IMR-90 (cell line): ENCODE measurements around the gene C2orf49. TPM values are rescaled to one million over a fixed set of nuclear protein-coding genes. Genes with fewer than 3 reads are reported as not detected.
A peak's percentile ranks its signal among the peaks of the same experiment; 100 is the strongest.

ENCODE experiments used
- ATAC-seq: fragments of 200-7000 bp; cut with Tn5 transposase; 2 replicates; pipeline ENCODE4 v1.9.1; 2020; ENCODE audit warnings: low read depth, mild to moderate bottlenecking, moderate library complexity
- BruUV-seq: library from RNA; stranded (reverse); fragments of 400-500 nt; replicated peaks from 2 replicates; lab custom pipeline; 2021; lab: Mats Ljungman, UMichigan
- CTCF ChIA-PET: fragments of 300-600 bp; formaldehyde crosslinking; extraction: SDS; loops from one replicate; lab custom pipeline; 2021; ENCODE audit warnings: antibody characterized with exemption; lab: Yijun Ruan, JAX
- POLR2A ChIA-PET: fragments of 300-600 bp; sonication (Branson Sonifier 250); formaldehyde crosslinking; loops from one replicate; lab custom pipeline; 2022; ENCODE audit warnings: antibody characterized with exemption; ENCODE audit not compliant: unreplicated experiment; lab: Charles Lee
- DNase-seq: peaks from one replicate; pipeline ENCODE4 v3.0.0; 2013
- H2AFZ ChIP-seq: replicated peaks from 2 replicates; pipeline ENCODE3; 2013; ENCODE audit warnings: low read length, mild to moderate bottlenecking; ENCODE audit not compliant: poor library complexity
- H2AK5ac ChIP-seq: 2 replicates; pipeline ENCODE4 v1.6.1; 2013; ENCODE audit warnings: low read depth, low read length, inconsistent platforms
- H2AK9ac ChIP-seq: replicated peaks from 2 replicates; pipeline ENCODE3; 2013; ENCODE audit warnings: mild to moderate bottlenecking, low read depth, low read length, moderate library complexity; ENCODE audit not compliant: poor library complexity
- H2BK120ac ChIP-seq: 2 replicates; pipeline ENCODE4 v1.6.1; 2013; ENCODE audit warnings: low read depth, low read length, inconsistent platforms
- H2BK15ac ChIP-seq: 3 replicates; pipeline ENCODE4 v1.6.1; 2013; ENCODE audit warnings: low read depth, low read length, inconsistent platforms
- H2BK20ac ChIP-seq: 2 replicates; pipeline ENCODE4 v1.6.1; 2013; ENCODE audit warnings: low read depth, mild to moderate bottlenecking, inconsistent platforms, low read length, moderate library complexity
- H2BK5ac ChIP-seq: 2 replicates; pipeline ENCODE4 v1.6.1; 2013; ENCODE audit warnings: mild to moderate bottlenecking, low read depth, low read length, inconsistent platforms; ENCODE audit not compliant: poor library complexity, severe bottlenecking
- H3K14ac ChIP-seq: replicated peaks from 2 replicates; pipeline ENCODE4 v1.6.1; 2013; ENCODE audit warnings: low read depth, low read length, inconsistent platforms
- H3K18ac ChIP-seq: 2 replicates; pipeline ENCODE4 v1.6.1; 2013; ENCODE audit warnings: low read depth, low read length, control low read depth
- H3K23ac ChIP-seq: 2 replicates; pipeline ENCODE4 v1.6.1; 2013; ENCODE audit warnings: low read depth, low read length, inconsistent platforms
- H3K27ac ChIP-seq: 2 replicates; pipeline ENCODE4 v1.5.1; 2013; ENCODE audit warnings: mild to moderate bottlenecking, control low read depth, low read length; ENCODE audit not compliant: insufficient read depth
- H3K27me3 ChIP-seq: 2 replicates; pipeline ENCODE4 v1.6.1; 2013; ENCODE audit warnings: low read length; ENCODE audit not compliant: control insufficient read depth, insufficient read depth
- H3K36me3 ChIP-seq: 2 replicates; pipeline ENCODE4 v1.6.1; 2013; ENCODE audit warnings: low read length, mixed read lengths; ENCODE audit not compliant: control insufficient read depth, insufficient read depth
- H3K4ac ChIP-seq: 2 replicates; pipeline ENCODE4 v1.6.1; 2013; ENCODE audit warnings: low read depth, low read length, inconsistent platforms
- H3K4me1 ChIP-seq: 2 replicates; pipeline ENCODE4 v1.6.1; 2013; ENCODE audit warnings: low read length, mixed read lengths; ENCODE audit not compliant: control insufficient read depth, insufficient read depth
- H3K4me2 ChIP-seq: 2 replicates; pipeline ENCODE4 v1.6.1; 2013; ENCODE audit warnings: low read depth, mild to moderate bottlenecking, control low read depth, low read length, moderate library complexity
- H3K4me3 ChIP-seq: 2 replicates; pipeline ENCODE4 v1.5.1; 2013; ENCODE audit warnings: low read depth, mild to moderate bottlenecking, control low read depth, low read length, moderate library complexity; ENCODE audit not compliant: insufficient read depth
- H3K56ac ChIP-seq: 2 replicates; pipeline ENCODE4 v1.6.1; 2013; ENCODE audit warnings: low read length, inconsistent platforms; ENCODE audit not compliant: insufficient read depth; ENCODE audit errors: extremely low read depth
- H3K79me1 ChIP-seq, 2 experiments: 2 replicates each; pipeline ENCODE4 v1.6.1; 2013; ENCODE audit warnings: low read length in 2 of 2, inconsistent platforms in 1 of 2, low read depth in 1 of 2
- H3K9ac ChIP-seq: 2 replicates; pipeline ENCODE4 v1.6.1; 2013; ENCODE audit warnings: low read depth, low read length, control low read depth
- H3K9me1 ChIP-seq: 2 replicates; pipeline ENCODE4 v1.6.1; 2013; ENCODE audit warnings: low read length, inconsistent platforms; ENCODE audit not compliant: insufficient read depth
- H3K9me3 ChIP-seq: 2 replicates; pipeline ENCODE4 v1.6.1; 2013; ENCODE audit warnings: low read length; ENCODE audit not compliant: control insufficient read depth, insufficient read depth
- H4K20me1 ChIP-seq: 2 replicates; pipeline ENCODE4 v1.6.1; 2013; ENCODE audit warnings: low read length, inconsistent platforms; ENCODE audit not compliant: insufficient read depth
- H4K5ac ChIP-seq: 2 replicates; pipeline ENCODE4 v1.6.1; 2013; ENCODE audit warnings: mild to moderate bottlenecking, low read depth, low read length, control low read depth
- H4K8ac ChIP-seq, 2 experiments: 2 replicates each; pipeline ENCODE4 v1.6.1; 2013; ENCODE audit warnings: low read depth in 2 of 2, low read length in 2 of 2, control low read depth in 1 of 2, inconsistent platforms in 1 of 2
- H4K91ac ChIP-seq: 2 replicates; pipeline ENCODE4 v1.6.1; 2013; ENCODE audit warnings: low read depth, low read length, inconsistent platforms; ENCODE audit not compliant: insufficient read depth
- MAFK ChIP-seq: IDR thresholded peaks from 2 replicates; pipeline ENCODE4 v1.6.1; 2012; ENCODE audit warnings: low read depth, low read length, improper control_type of control experiment
- MAZ ChIP-seq: IDR thresholded peaks from 2 replicates; pipeline ENCODE4 v1.6.1; 2012; ENCODE audit warnings: low read depth, mild to moderate bottlenecking, low read length, improper control_type of control experiment, moderate library complexity, borderline replicate concordance
- NFE2L2 ChIP-seq: fragments of 150-350 bp; IDR thresholded peaks from 2 replicates; pipeline ENCODE4 v1.6.1; 2016; ENCODE audit warnings: low read depth, mild to moderate bottlenecking, low read length
- RAD21 ChIP-seq: IDR thresholded peaks from 2 replicates; pipeline ENCODE4 v1.6.1; 2012; ENCODE audit warnings: low read length, improper control_type of control experiment
- WGBS, 2 experiments: methylation state at CpG; one replicate each; pipeline versions ENCODE4 v1.1.5 to v1.1.7; 2013; ENCODE audit warnings: missing lambda C conversion rate in 2 of 2; ENCODE audit not compliant: insufficient read length in 1 of 2; ENCODE audit errors: extremely low coverage in 2 of 2; 5-methylcytosine and 5-hydroxymethylcytosine counted together
- dilution Hi-C: fragments of 300-500 bp; cut with HindIII; formaldehyde crosslinking; loops from one replicate; pipeline ENCODE4 v1.14.3; 2018; ENCODE audit warnings: low sequenced_read_pairs; ENCODE audit not compliant: unreplicated experiment
- in situ Hi-C: fragments of 300-500 bp; cut with MboI; formaldehyde crosslinking; loops from 3 replicates; pipeline ENCODE4 v1.14.3; 2019; ENCODE audit warnings: low sequenced_read_pairs, inconsistent platforms, mixed read lengths
- intact Hi-C: fragments of 100-400 bp; cut with micrococcal nuclease; formaldehyde crosslinking; loops from 2 replicates; pipeline ENCODE4 v1.10.0; 2022
- polyA plus RNA-seq, 3 experiments: library from polyadenylated mRNA; depleted of rRNA; stranded (reverse); fragments of >200 nt; gene quantifications; 2 replicates each; pipeline ENCODE4 v1.2.3, GENCODE V29; 2012; ENCODE audit warnings: low replicate concordance in 1 of 3
- total RNA-seq: library from RNA; depleted of rRNA; stranded (reverse); fragments of >200 nt; gene quantifications from 2 replicates; pipeline ENCODE4 v1.2.3, GENCODE V29; 2012
- TF ChIP-seq, protein P1 (sequence below): fragments of 150-350 bp; IDR thresholded peaks from 2 replicates; pipeline ENCODE4 v1.6.1; 2016; ENCODE audit warnings: low read depth, mild to moderate bottlenecking, low read length, moderate library complexity, borderline replicate concordance

The C2orf49 gene
- total and polyA plus RNA-seq, 2 of the 4 experiments (the other 2 are of a cell fraction): 3.8 to 8.5 TPM

DNA sequence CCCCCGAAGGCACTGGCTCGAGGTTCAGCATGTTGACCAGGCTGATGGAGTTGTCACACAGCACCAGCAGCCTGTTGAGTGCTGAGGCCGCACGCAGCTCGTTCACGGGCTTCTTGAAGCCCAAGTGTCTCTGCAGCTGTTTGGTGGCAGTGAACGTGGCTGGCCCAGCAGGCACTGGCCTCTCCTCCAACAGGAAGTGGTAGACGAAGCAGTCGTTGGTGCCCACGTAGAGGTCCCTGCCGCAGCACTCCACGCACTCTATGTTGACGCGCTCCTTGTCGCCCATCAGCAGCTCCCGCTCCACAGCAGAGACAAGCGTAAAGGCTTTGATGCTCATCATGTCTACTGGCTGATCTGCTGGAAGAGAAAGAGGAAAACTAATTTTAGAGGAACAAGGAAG, 29.4 kb upstream of the C2orf49 start:
- Histone ChIP-seq H3K4me2 (no peak overlapping the region), H2BK20ac (no peak overlapping the region), H3K9me1 (0 out of 2 replicates have a peak, but pooled peaks cover 6% of the 10 kb centered on the region), H3K4me1 (no peaks in the 10 kb centered on the region; the same call in 1 of the 2 replicates), H3K9me3 (no peaks in the 10 kb centered on the region), H2AK9ac (peak overlapping the region; percentile 5), H3K14ac (no peak overlapping the region), H4K8ac (no peak overlapping the region), H2BK120ac (no peak overlapping the region), H4K20me1 (peaks cover 34% of the 10 kb centered on the region; the same call in 1 of the 2 replicates), H2BK15ac (no peak overlapping the region), H3K18ac (no peak overlapping the region), H2AFZ (no peak overlapping the region), H3K36me3 (peaks cover 18% of the 10 kb centered on the region), H4K5ac (no peak overlapping the region), H3K9ac (no peak overlapping the region), H4K91ac (no peak overlapping the region), H3K27ac (no peak overlapping the region), H3K79me1 (peaks cover 17 to 31% of the 10 kb centered on the region in 2 experiments), H2BK5ac (no peak overlapping the region), H3K27me3 (no peaks in the 10 kb centered on the region), H2AK5ac (no peak overlapping the region), H3K23ac (no peak overlapping the region), H3K4ac (no peak overlapping the region), H3K56ac (no peak overlapping the region), H3K4me3 (no peak overlapping the region)
- BruUV-seq: no TSS peak
- in situ Hi-C loops (no loop called here), dilution Hi-C loops (no loop called here), intact Hi-C loops (no loop called here)
- WGBS, 2 experiments: 99% methylated on average over 15 of the region's 17 CpGs; no CpG with 5 or more reads in 1 of the 2 experiments
- ChIA-PET CTCF (no interaction called here), POLR2A (no interaction called here)
- ATAC-seq (no peak), DNase-seq (no peak)
- TF ChIP-seq MAZ (no peak), RAD21 (no peak), MAFK (no peak), NFE2L2 (no peak)
- TF ChIP-seq, protein P1, sequence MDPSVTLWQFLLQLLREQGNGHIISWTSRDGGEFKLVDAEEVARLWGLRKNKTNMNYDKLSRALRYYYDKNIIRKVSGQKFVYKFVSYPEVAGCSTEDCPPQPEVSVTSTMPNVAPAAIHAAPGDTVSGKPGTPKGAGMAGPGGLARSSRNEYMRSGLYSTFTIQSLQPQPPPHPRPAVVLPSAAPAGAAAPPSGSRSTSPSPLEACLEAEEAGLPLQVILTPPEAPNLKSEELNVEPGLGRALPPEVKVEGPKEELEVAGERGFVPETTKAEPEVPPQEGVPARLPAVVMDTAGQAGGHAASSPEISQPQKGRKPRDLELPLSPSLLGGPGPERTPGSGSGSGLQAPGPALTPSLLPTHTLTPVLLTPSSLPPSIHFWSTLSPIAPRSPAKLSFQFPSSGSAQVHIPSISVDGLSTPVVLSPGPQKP: no peak
